Measurements from ENCODE around the gene ZDHHC7.
"Not testable (repeated sequence)": the region's sequence is repeated elsewhere in the genome, so short reads cannot be mapped to it uniquely, and the experiment has no call there.

Gene ZDHHC7

DNA sequence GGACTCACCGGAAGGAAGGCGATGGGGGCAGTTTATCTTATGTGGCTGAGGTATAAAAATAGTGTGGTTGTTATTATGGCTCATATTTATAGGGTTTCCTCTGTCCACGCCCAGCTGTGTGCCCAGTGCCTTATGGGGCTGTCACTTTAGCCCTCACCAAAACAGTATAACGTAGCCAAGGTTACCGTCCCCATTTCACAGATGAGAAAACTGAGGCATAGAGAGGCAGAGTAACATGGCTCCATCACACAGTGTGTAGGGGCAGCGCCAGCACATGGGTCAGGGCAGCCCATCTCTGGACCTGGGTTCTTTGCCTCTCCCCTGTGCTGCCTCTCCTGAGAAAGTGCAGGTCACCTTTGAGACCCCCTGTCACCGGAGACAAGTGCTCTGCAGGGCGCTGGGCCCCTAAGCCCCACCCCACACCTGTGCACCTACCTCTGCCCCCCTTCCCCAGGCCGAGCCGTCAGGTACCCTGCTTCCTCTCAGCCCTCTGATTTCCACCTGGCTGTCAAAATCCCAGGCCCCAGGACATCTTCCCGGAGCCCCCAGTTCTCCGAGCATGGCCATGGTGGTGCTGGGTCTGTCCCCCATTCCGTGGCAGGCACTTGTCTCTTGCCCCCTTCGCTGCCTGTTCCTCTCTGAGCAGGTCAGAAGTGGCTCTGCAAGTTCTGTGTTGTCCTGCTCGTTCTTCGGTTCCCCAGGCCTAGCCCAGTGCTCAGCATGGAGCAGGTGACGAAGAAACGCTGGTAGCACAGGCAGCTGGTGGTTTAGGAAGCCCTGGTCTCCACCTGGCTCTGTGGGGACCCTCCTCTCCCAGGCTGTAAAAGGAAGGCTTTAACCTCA, 23.5 kb upstream of the ZDHHC7 start:
- H3K4me3 ChIP-seq (ENCODE audit: low read depth, low read length): no peak overlapping the region
- no peak for DNase-seq (ENCODE audit: low read depth)
- no peak for TF ChIP-seq CTCF (conservative IDR thresholded peaks at IDR 0.05; ENCODE audit: low read depth, low read length)

- DNase-seq (ENCODE audit: low read depth): no peak
- no peak for TF ChIP-seq CTCF (conservative IDR thresholded peaks at IDR 0.05; ENCODE audit: low read depth, low read length)
- no peak overlapping the region for H3K4me3 ChIP-seq (ENCODE audit: low read depth, low read length)
Observed at GRCh38 chr16:85033171-85033570, 21.8 kb upstream of the ZDHHC7 start.

- H3K4me3 ChIP-seq (ENCODE audit: low read depth, low read length); DNase-seq (ENCODE audit: low read depth): not testable (repeated sequence)
Observed at GRCh38 chr16:85032187-85032586, 20.9 kb upstream of the ZDHHC7 start.

- no peak overlapping the region for H3K4me3 ChIP-seq (ENCODE audit: low read depth, low read length)
- no peak for TF ChIP-seq CTCF (conservative IDR thresholded peaks at IDR 0.05; ENCODE audit: low read depth, low read length)
- no peak for DNase-seq (ENCODE audit: low read depth)
Observed at GRCh38 chr16:85031451-85031850, 20.1 kb upstream of the ZDHHC7 start.

DNA sequence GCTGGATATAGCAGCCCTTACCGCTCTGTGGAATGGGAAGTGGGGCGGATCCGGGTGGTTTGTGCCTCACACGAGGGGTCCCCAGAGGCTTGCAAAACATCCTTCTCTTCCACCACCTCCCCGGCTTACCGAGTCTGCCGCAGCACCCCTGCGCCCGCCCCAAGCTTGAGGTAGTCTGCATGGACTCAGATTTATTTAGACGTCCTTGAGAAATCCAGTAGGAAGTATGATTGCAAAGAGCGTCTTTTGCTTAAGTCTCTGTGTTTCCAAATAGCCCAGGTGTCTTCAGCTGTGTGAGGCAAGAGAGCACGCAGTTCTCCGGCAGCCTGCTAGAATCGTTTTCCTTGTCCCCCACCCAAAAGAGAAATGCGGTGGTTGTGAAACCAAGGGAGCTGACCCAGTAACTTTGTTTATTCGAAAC, 18.7 kb upstream of the ZDHHC7 start:
- TF ChIP-seq CTCF (conservative IDR thresholded peaks at IDR 0.05; ENCODE audit: low read depth, low read length): no peak
- no peak overlapping the region for H3K4me3 ChIP-seq (ENCODE audit: low read depth, low read length)
- DNase-seq (ENCODE audit: low read depth): no peak

DNA sequence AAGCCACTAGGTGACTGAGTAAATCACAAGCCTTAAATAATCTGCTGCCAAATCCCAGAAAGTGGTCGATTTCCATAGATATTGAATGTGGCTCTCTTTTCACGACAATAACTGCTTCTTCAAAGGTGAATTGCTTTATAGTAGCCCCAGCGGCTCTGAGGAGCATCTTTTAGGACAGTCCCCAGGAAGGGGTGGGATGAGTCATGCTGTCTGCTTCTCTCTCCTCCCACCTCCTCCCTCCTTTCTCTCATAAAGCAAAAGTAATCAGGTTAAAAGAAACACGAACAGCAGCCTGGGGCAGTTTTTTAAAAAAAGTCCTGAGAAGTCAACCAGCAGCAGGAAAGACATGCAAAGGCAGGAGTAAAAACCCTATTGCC, 18.1 kb upstream of the ZDHHC7 start:
- TF ChIP-seq CTCF (conservative IDR thresholded peaks at IDR 0.05; ENCODE audit: low read depth, low read length): peak; percentile 8
- DNase-seq (ENCODE audit: low read depth): no peak
- no peak overlapping the region for H3K4me3 ChIP-seq (ENCODE audit: low read depth, low read length)

DNA sequence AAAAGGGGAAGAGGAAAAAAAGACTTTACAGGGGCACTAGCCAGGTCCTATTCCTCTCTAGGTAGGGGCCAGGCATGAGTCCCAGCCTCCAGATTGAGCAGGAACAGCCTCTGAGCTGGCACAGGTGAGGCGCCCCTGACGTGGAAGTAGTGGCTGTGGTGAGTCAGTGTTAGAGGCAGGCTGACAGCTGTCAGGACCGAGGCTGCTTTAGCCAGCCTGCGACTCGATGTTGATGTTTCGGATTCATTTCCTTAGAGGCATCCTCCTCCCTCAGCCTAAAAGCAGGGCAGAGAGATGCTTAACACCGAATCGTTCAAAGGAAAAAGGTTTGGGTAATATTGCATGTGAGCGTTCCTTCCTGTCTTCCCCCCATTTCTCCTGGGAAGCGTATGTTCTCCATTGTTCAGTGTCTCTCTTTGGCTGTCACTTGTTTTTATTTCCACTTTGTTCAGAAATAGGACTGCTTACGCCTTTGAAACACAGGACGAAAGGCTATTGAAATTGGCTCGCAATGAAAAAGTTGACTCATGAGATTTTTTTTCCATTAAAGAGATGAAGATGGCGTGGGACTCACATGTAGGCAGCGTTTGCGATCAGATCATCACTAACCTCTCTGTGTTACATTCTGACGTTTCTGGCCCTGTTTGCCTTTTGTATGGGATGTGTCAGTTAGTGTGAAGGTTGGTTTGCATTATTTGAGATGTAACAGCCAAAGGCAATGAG, 17.5 kb upstream of the ZDHHC7 start:
- no peak for TF ChIP-seq CTCF (conservative IDR thresholded peaks at IDR 0.05; ENCODE audit: low read depth, low read length)
- DNase-seq (ENCODE audit: low read depth): no peak
- no peak overlapping the region for H3K4me3 ChIP-seq (ENCODE audit: low read depth, low read length)
